HEK293 (cell line): ENCODE measurements around the gene WDR35.
A peak's percentile ranks its signal among the peaks of the same experiment; 100 is the strongest.

Source experiments
- PRDM10 ChIP-seq: fragments of 450-650 bp; formaldehyde crosslinking; IDR thresholded peaks from 2 replicates; pipeline ENCODE4 v1.5.1; 2016; ENCODE audit warnings: missing biosample characterization, missing genetic modification characterization
- SP2 ChIP-seq: fragments of 450-650 bp; formaldehyde crosslinking; IDR thresholded peaks from 2 replicates; pipeline ENCODE4 v1.5.1; 2016; ENCODE audit warnings: missing biosample characterization, missing genetic modification characterization
- ZBTB20 ChIP-seq: fragments of 450-650 bp; formaldehyde crosslinking; IDR thresholded peaks from 2 replicates; pipeline ENCODE4 v1.5.1; 2016; ENCODE audit warnings: missing biosample characterization, missing genetic modification characterization
- ZFP37 ChIP-seq: fragments of 450-650 bp; formaldehyde crosslinking; IDR thresholded peaks from 2 replicates; pipeline ENCODE4 v1.5.1; 2016; ENCODE audit warnings: missing biosample characterization, missing genetic modification characterization
- ZNF10 ChIP-seq: fragments of 450-650 bp; formaldehyde crosslinking; IDR thresholded peaks from 2 replicates; pipeline ENCODE4 v1.5.1; 2017; ENCODE audit warnings: missing biosample characterization, missing genetic modification characterization
- ZNF274 ChIP-seq, 2 experiments: fragments of 200-500 bp in 1 of 2; fragments of 450-650 bp in 1 of 2; sonication (Bioruptor generic) in 1 of 2; formaldehyde crosslinking in 1 of 2; IDR thresholded peaks; 2 replicates each; pipeline versions ENCODE4 v1.5.1 to v1.6.1; 2014 to 2016; ENCODE audit warnings: borderline replicate concordance in 1 of 2, inconsistent platforms in 1 of 2, low read length in 1 of 2, missing biosample characterization in 1 of 2, missing genetic modification characterization in 1 of 2
- ZNF629 ChIP-seq: fragments of 450-650 bp; formaldehyde crosslinking; IDR thresholded peaks from 2 replicates; pipeline ENCODE4 v1.5.1; 2017; ENCODE audit warnings: missing biosample characterization, missing genetic modification characterization
- TF ChIP-seq, protein P1 (sequence below): fragments of 450-650 bp; formaldehyde crosslinking; IDR thresholded peaks from 2 replicates; pipeline ENCODE4 v1.5.1; 2016; ENCODE audit warnings: missing biosample characterization, missing genetic modification characterization
- TF ChIP-seq, protein P2 (sequence below): fragments of 450-650 bp; formaldehyde crosslinking; conservative IDR thresholded peaks from 2 replicates; pipeline ENCODE4 v1.5.1; 2016; ENCODE audit warnings: low read depth, missing biosample characterization, missing genetic modification characterization

DNA sequence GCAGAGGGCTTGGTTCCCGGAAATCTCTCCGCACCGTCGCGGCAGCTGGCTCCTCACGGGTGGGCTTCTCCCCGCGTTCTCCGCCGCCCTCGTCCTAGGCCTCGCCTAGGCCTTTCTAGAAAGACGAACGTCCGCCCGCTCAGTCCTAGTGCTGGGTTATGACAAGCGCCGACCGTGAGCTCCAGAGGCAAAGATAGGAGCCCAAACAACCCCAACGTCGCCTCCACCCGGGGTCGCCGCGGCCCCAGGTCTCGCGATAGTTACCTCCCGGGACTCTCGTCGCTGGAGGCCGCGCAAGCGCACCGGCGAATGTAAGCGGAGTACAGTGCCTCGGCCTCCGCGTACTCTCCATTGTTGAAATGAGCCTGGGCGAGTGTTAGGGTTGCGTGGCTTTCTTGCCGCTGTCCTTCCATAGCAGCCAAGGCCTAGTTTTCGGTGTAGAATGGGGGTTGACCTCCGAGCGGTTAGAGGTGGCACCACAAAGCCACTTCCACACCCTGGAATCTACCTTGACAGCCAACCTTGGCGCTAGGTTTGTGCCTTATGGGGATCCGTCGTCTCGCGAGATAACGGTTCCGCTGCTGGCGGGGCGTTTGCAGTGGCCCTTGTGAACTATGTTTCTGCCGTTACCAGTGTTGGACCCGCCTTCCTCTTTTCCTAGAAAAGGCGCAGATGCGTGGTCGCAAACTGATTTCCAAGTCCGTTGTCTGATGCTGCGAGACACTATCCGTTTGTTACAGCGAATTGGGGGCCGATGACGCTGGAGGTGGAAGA lies 88.3 kb downstream of the WDR35 start, which contains the start of gene TTC32:
- TF ChIP-seq, protein P1, sequence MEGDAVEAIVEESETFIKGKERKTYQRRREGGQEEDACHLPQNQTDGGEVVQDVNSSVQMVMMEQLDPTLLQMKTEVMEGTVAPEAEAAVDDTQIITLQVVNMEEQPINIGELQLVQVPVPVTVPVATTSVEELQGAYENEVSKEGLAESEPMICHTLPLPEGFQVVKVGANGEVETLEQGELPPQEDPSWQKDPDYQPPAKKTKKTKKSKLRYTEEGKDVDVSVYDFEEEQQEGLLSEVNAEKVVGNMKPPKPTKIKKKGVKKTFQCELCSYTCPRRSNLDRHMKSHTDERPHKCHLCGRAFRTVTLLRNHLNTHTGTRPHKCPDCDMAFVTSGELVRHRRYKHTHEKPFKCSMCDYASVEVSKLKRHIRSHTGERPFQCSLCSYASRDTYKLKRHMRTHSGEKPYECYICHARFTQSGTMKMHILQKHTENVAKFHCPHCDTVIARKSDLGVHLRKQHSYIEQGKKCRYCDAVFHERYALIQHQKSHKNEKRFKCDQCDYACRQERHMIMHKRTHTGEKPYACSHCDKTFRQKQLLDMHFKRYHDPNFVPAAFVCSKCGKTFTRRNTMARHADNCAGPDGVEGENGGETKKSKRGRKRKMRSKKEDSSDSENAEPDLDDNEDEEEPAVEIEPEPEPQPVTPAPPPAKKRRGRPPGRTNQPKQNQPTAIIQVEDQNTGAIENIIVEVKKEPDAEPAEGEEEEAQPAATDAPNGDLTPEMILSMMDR (tag by site-specific recombination), result peak; percentile 69
- TF ChIP-seq PRDM10 (tag by site-specific recombination), result peak; percentile 54; the same call in 1 of the 2 replicates
- TF ChIP-seq ZNF629 (tag by site-specific recombination), result peak; percentile 52; the same call in 1 of the 2 replicates
- no peak for TF ChIP-seq ZNF274 (IDR thresholded peaks at IDR 0.05; ENCODE audit: low read length)
- TF ChIP-seq ZNF274 (tag by site-specific recombination; IDR thresholded peaks at IDR 0.05; ENCODE audit: borderline replicate concordance), result no peak
- no peak; the same call in none of the 2 replicates for TF ChIP-seq ZFP37
- TF ChIP-seq SP2 (tag by site-specific recombination), result peak; percentile 66
- TF ChIP-seq, protein P2, sequence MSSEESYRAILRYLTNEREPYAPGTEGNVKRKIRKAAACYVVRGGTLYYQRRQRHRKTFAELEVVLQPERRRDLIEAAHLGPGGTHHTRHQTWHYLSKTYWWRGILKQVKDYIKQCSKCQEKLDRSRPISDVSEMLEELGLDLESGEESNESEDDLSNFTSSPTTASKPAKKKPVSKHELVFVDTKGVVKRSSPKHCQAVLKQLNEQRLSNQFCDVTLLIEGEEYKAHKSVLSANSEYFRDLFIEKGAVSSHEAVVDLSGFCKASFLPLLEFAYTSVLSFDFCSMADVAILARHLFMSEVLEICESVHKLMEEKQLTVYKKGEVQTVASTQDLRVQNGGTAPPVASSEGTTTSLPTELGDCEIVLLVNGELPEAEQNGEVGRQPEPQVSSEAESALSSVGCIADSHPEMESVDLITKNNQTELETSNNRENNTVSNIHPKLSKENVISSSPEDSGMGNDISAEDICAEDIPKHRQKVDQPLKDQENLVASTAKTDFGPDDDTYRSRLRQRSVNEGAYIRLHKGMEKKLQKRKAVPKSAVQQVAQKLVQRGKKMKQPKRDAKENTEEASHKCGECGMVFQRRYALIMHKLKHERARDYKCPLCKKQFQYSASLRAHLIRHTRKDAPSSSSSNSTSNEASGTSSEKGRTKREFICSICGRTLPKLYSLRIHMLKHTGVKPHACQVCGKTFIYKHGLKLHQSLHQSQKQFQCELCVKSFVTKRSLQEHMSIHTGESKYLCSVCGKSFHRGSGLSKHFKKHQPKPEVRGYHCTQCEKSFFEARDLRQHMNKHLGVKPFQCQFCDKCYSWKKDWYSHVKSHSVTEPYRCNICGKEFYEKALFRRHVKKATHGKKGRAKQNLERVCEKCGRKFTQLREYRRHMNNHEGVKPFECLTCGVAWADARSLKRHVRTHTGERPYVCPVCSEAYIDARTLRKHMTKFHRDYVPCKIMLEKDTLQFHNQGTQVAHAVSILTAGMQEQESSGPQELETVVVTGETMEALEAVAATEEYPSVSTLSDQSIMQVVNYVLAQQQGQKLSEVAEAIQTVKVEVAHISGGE, result no peak; the same call in 1 of the 2 replicates
- peak; percentile 50; the same call in 1 of the 2 replicates for TF ChIP-seq ZBTB20
- TF ChIP-seq ZNF10 (tag by site-specific recombination), result no peak
